ENCODE data around the gene KLC4. TPM values are rescaled to one million over a fixed set of nuclear protein-coding genes. Genes with fewer than 3 reads are reported as not detected.

Gene KLC4
- polyA plus RNA-seq, 4 donors, result 36.3 to 333 (median 206) TPM

Other genes starting within 250 kb of the KLC4 start
- 10 to 100 TPM; 23.7 to 90.6 (median 46.5) TPM for gene RPL7L1, start 180.0 kb upstream of the KLC4 start, polyA plus RNA-seq
- under 1 TPM in 1 of 4 donors, not detected in 3; 0.06 TPM for gene PTCRA, start 143.6 kb upstream of the KLC4 start, polyA plus RNA-seq
- 10 to 100 TPM in 3 of 4 donors, 1 to 10 TPM in 1; 8.7 to 57.3 (median 25.3) TPM for gene CNPY3, start 130.2 kb upstream of the KLC4 start, polyA plus RNA-seq
- gene GNMT, start 98.9 kb upstream of the KLC4 start, polyA plus RNA-seq, result under 1 TPM in 2 of 4 donors, not detected in 2; 0.34 to 0.35 TPM
- gene PEX6, start 80.5 kb upstream of the KLC4 start, polyA plus RNA-seq, result 10 to 100 TPM; 17.8 to 51.4 (median 35.9) TPM
- gene PPP2R5D, start 75.1 kb upstream of the KLC4 start, polyA plus RNA-seq, result 10 to 100 TPM; 44.2 to 96.8 (median 58.1) TPM
- 10 to 100 TPM; 62.6 to 90.8 (median 74.8) TPM for gene MEA1, start 45.7 kb upstream of the KLC4 start, polyA plus RNA-seq
- 100 to 1,000 TPM in 1 of 4 donors, 10 to 100 TPM in 3; 72.4 to 103 (median 75.3) TPM for gene KLHDC3, start 45.4 kb upstream of the KLC4 start, polyA plus RNA-seq
- gene RRP36, start 38.0 kb upstream of the KLC4 start, polyA plus RNA-seq, result 10 to 100 TPM; 32.2 to 50.0 (median 42.0) TPM
- gene CUL7, start 5.8 kb upstream of the KLC4 start, polyA plus RNA-seq, result 10 to 100 TPM in 1 of 4 donors, 1 to 10 TPM in 3; 5.7 to 41.8 (median 6.7) TPM
- gene MRPL2, start 197 bp upstream of the KLC4 start, polyA plus RNA-seq, result 100 to 1,000 TPM in 2 of 4 donors, 10 to 100 TPM in 2; 53.4 to 127 (median 90.9) TPM
- gene PTK7, start 16.7 kb downstream of the KLC4 start, polyA plus RNA-seq, result 10 to 100 TPM in 2 of 4 donors, 1 to 10 TPM in 2; 1.1 to 36.5 (median 6.9) TPM
- gene SRF, start 111.6 kb downstream of the KLC4 start, polyA plus RNA-seq, result 10 to 100 TPM in 3 of 4 donors, 1 to 10 TPM in 1; 8.9 to 24.0 (median 16.2) TPM
- gene CUL9, start 122.6 kb downstream of the KLC4 start, polyA plus RNA-seq, result 10 to 100 TPM; 22.2 to 86.2 (median 52.5) TPM
- 100 to 1,000 TPM; 192 to 370 (median 327) TPM for gene DNPH1, start 169.8 kb downstream of the KLC4 start, polyA plus RNA-seq
- 1 to 10 TPM in 2 of 4 donors, under 1 TPM in 2; 0.89 to 2.1 (median 1.0) TPM for gene TTBK1, start 183.8 kb downstream of the KLC4 start, polyA plus RNA-seq
- gene SLC22A7, start 238.6 kb downstream of the KLC4 start, polyA plus RNA-seq, result under 1 TPM in 2 of 4 donors, not detected in 2; 0.10 to 0.50 TPM
- 1 to 10 TPM in 3 of 4 donors, under 1 TPM in 1; 0.89 to 3.4 (median 2.5) TPM for gene CRIP3, start 249.2 kb downstream of the KLC4 start, polyA plus RNA-seq

Data from small intestine (tissue), 4 donors.